SH-SY5Y (cell line): ENCODE data around the gene MRPS9.

Experiments
- GATA2 ChIP-seq: IDR thresholded peaks from 2 replicates; pipeline ENCODE4 v1.6.1; 2011; ENCODE audit warnings: mild to moderate bottlenecking, low read depth, low read length
- GATA3 ChIP-seq: IDR thresholded peaks from 2 replicates; pipeline ENCODE4 v1.6.1; 2011; ENCODE audit warnings: low read depth, mild to moderate bottlenecking, low read length, moderate library complexity

DNA sequence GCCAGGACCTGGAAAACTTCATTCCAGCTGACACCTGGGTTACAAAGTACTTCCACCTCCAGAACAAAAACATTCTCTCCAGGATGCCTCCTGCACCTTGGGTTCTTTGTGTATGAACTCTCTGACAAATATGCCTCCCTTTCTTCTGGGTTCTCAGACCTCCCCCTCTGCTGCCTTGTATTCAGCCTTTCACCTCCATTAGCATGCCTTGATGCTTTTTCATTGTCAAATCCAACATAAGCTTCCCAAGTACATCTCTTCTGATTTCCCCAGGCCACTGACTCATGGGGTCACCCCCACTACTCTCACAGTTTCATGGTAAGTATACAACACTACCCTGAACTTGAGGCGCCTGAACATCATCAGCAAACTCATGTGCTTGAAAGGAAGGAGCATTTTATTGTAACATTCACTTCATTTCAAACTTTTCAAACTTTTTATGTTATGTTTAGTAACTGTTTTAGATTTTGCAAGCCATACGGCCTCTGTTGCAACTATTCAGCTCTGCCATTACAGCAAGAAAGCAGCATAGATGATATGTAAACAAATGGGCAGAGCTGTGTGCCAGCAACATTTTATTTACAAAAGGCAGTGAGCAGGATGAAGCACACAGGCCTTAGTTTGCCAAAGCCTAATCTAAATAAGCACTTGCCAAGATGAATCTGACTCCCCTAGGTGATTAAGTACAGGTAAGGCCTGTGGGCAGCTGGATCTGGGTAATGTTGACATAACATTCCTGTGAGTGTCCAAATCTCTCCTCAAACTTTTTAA lies 32.5 kb upstream of the MRPS9 start:
- no peak for TF ChIP-seq GATA2
- no peak for TF ChIP-seq GATA3
